Trophoblast cell (in vitro differentiated cells and primary cell): ENCODE measurements around the gene STOML1.

Experiments
- DNase-seq, 2 donors: peaks; one replicate each; pipeline ENCODE4 v3.0.0-alpha.2; 2016
- H2AFZ ChIP-seq: 2 replicates; pipeline ENCODE4 v1.6.1; 2013; ENCODE audit warnings: low read length, moderate library complexity, mild to moderate bottlenecking; ENCODE audit not compliant: insufficient read depth, poor library complexity
- H2AK5ac ChIP-seq: 2 replicates; pipeline ENCODE4 v1.6.1; 2013; ENCODE audit warnings: mild to moderate bottlenecking, low read length
- H2BK120ac ChIP-seq: 2 replicates; pipeline ENCODE4 v1.6.1; 2013; ENCODE audit warnings: low read length, mild to moderate bottlenecking, moderate library complexity; ENCODE audit not compliant: insufficient read depth, poor library complexity
- H2BK12ac ChIP-seq: 2 replicates; pipeline ENCODE4 v1.6.1; 2013; ENCODE audit warnings: mild to moderate bottlenecking, low read length, moderate library complexity
- H2BK5ac ChIP-seq: 2 replicates; pipeline ENCODE4 v1.6.1; 2013; ENCODE audit warnings: low read length, low read depth, moderate library complexity, mild to moderate bottlenecking; ENCODE audit not compliant: poor library complexity
- H3K14ac ChIP-seq: 2 replicates; pipeline ENCODE4 v1.6.1; 2013; ENCODE audit warnings: mild to moderate bottlenecking, low read length
- H3K18ac ChIP-seq: 2 replicates; pipeline ENCODE4 v1.6.1; 2013; ENCODE audit warnings: mild to moderate bottlenecking, low read length
- H3K23ac ChIP-seq: 2 replicates; pipeline ENCODE4 v1.6.1; 2013; ENCODE audit warnings: low read length
- H3K27ac ChIP-seq: 2 replicates; pipeline ENCODE4 v1.5.1; 2013; ENCODE audit warnings: low read depth, mild to moderate bottlenecking, inconsistent platforms, low read length, moderate library complexity
- H3K27me3 ChIP-seq: 2 replicates; pipeline ENCODE4 v1.6.1; 2013; ENCODE audit warnings: inconsistent platforms, mild to moderate bottlenecking, low read length, moderate library complexity; ENCODE audit not compliant: insufficient read depth
- H3K36me3 ChIP-seq, 2 experiments: 1 replicate in 1 of 2; 2 replicates in 1 of 2; pipeline ENCODE4 v1.6.1; 2013; ENCODE audit warnings: low read length in 2 of 2, mild to moderate bottlenecking in 2 of 2, moderate library complexity in 1 of 2; ENCODE audit not compliant: insufficient read depth in 2 of 2, control insufficient read depth in 1 of 2
- H3K4ac ChIP-seq: 2 replicates; pipeline ENCODE4 v1.6.1; 2013; ENCODE audit warnings: low read depth, mild to moderate bottlenecking, low read length, moderate library complexity
- H3K4me1 ChIP-seq, 2 experiments: 1 replicate in 1 of 2; 2 replicates in 1 of 2; pipeline ENCODE4 v1.6.1; 2013; ENCODE audit warnings: low read length in 2 of 2, mild to moderate bottlenecking in 2 of 2, moderate library complexity in 1 of 2; ENCODE audit not compliant: insufficient read depth in 2 of 2, control insufficient read depth in 1 of 2
- H3K4me2 ChIP-seq: 2 replicates; pipeline ENCODE4 v1.6.1; 2013; ENCODE audit warnings: inconsistent platforms, mild to moderate bottlenecking, low read length, moderate library complexity
- H3K4me3 ChIP-seq: 2 replicates; pipeline ENCODE4 v1.5.1; 2013; ENCODE audit warnings: mild to moderate bottlenecking, low read depth, low read length, inconsistent platforms
- H3K79me1 ChIP-seq: one replicate; pipeline ENCODE4 v1.6.1; 2013; ENCODE audit warnings: low read length
- H3K79me2 ChIP-seq: 2 replicates; pipeline ENCODE4 v1.6.1; 2013; ENCODE audit warnings: low read length, mild to moderate bottlenecking; ENCODE audit not compliant: control insufficient read depth, insufficient read depth, poor library complexity
- H3K9ac ChIP-seq: 2 replicates; pipeline ENCODE4 v1.6.1; 2013; ENCODE audit warnings: mild to moderate bottlenecking, low read length
- H3K9me3 ChIP-seq: 2 replicates; pipeline ENCODE4 v1.6.1; 2013; ENCODE audit warnings: low read depth, mild to moderate bottlenecking, control low read depth, inconsistent platforms, low read length; ENCODE audit not compliant: insufficient read depth
- H4K12ac ChIP-seq: 2 replicates; pipeline ENCODE4 v1.6.1; 2013; ENCODE audit warnings: low read depth, mild to moderate bottlenecking, low read length, moderate library complexity
- H4K8ac ChIP-seq: 2 replicates; pipeline ENCODE4 v1.6.1; 2013; ENCODE audit warnings: low read depth, mild to moderate bottlenecking, low read length, moderate library complexity
- H4K91ac ChIP-seq: one replicate; pipeline ENCODE4 v1.6.1; 2013; ENCODE audit warnings: low read depth, mild to moderate bottlenecking, low read length, moderate library complexity
- WGBS: extraction: QIAGEN DNeasy Blood & Tissue Kit; methylation state at CpG from one replicate; pipeline ENCODE4 v1.1.7; 2013; ENCODE audit warnings: missing lambda C conversion rate; ENCODE audit not compliant: insufficient read length, insufficient coverage; ENCODE audit errors: extremely low coverage; 5-methylcytosine and 5-hydroxymethylcytosine counted together

Gene STOML1

DNA sequence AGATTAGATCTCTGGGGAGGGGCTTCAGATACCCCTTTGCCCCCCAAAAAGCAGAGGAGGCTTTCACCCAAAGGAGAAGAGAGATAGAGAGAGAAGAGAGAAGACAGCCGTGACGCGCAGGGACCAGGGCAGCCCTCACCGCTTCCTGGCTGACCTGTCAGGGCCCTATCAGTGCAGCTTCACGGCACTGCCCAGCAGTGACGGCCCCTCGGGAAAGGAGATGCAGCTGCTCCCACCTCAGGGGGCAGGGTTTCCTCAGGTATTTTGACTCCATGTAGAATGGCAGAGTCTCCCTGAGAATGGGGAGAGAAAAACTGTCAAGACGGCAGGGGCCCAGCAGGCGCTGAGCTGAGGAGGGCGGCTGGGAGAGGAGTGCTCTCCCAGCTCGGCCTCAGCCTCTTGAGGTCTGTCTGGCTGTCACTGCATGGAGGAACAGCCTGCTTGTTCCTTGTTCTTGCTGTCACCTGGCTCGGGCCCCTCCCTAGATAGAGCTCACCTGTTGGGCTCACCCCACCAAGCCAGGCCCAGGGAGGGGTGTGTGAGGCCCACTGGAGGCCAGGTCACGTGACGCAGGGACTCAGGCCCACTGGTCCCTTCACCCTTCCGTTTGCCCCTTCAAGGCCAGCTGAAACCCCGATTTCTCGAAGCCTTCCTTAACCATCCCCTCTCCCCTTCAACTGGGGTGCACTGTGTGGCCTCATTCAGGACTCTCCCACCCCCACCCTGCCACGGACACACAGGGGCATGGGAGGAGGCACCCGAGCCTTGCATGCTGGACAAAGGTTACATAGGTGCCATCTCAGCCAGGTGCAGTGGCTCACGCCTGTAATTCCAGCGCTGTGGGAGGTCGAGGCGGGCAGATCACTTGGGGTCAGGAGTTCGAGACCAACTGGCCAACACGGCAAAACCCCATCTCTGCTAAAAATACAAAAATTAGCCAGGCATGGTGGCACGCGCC lies 37.6 kb downstream of the STOML1 start:
- Histone ChIP-seq H3K27ac (no peak overlapping the region), H3K4me3 (no peak overlapping the region), H3K4me2 (no peak overlapping the region), H2BK12ac (no peak overlapping the region), H3K36me3 (peaks cover 2 to 4% of the 10 kb centered on the region in 2 experiments), H4K12ac (no peak overlapping the region), H3K27me3 (no peaks in the 10 kb centered on the region), H3K79me1 (peaks cover 7% of the 10 kb centered on the region), H4K91ac (no peak overlapping the region), H2AK5ac (no peak overlapping the region), H3K14ac (no peak overlapping the region), H3K18ac (no peak overlapping the region), H3K4me1 (peaks cover 7 to 8% of the 10 kb centered on the region in 2 experiments), H2AFZ (no peak overlapping the region), H3K9me3 (peaks cover 2% of the 10 kb centered on the region), H4K8ac (no peak overlapping the region), H2BK5ac (no peak overlapping the region), H3K9ac (no peak overlapping the region), H3K79me2 (no peaks in the 10 kb centered on the region), H3K23ac (no peak overlapping the region), H2BK120ac (no peak overlapping the region), H3K4ac (no peak overlapping the region)
- no peak for DNase-seq
- WGBS = no CpG with 5 or more reads among the region's 27 CpGs

DNA sequence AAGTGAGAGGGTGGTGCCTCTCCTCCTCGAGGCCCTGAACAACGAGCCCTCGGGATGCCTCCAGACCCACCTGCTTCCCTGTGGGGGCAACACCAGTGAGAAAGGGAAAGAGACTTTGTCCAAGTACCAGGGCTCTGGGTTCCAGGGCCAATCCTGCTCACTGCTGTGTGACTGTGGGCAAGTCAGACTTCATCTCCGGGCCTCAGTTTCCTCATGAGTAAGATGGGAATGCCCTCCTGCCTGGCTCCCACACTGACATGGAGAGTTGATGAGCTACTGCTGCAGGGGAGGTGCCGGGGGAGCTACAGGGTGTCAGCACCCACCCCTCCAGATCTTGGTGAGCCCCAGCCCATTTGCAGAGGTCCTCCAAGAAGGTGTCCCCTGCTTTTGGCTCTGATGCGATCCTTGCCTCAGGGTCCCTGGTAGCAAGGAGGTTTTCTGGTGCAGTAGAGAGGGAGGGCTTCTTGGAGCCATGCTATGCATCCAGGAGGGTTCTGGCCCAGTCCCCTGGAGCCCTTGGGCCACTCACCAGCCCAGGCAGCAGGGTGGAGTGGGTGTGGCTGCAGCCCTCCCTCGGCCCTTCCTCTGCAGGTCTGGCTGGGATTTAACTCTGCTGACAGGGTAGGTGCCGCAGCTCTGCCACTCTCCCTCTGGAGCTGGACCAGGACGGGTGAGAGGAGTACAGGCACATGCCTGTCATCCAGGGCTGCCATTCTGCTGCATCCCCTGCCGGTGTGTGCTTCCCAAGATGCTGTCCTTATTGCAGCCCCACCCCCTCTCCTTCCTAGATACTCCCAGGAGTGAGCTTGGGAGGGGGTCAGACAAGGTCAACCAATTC lies 39.0 kb downstream of the STOML1 start:
- H2BK120ac ChIP-seq = no peak overlapping the region
- H2BK12ac ChIP-seq = no peak overlapping the region
- H3K4ac ChIP-seq = no peak overlapping the region
- no peaks in the 10 kb centered on the region for H3K27me3 ChIP-seq
- no peak overlapping the region for H3K18ac ChIP-seq
- no peak for DNase-seq
- no peak overlapping the region for H4K12ac ChIP-seq
- no peak overlapping the region for H3K4me3 ChIP-seq
- no CpG with 5 or more reads among the region's 10 CpGs for WGBS
- no peak overlapping the region for H3K23ac ChIP-seq
- no peak overlapping the region for H3K9ac ChIP-seq
- no peak overlapping the region for H3K14ac ChIP-seq
- H3K27ac ChIP-seq = no peak overlapping the region
- H2BK5ac ChIP-seq = no peak overlapping the region
- no peak overlapping the region for H2AFZ ChIP-seq
- peaks cover 7% of the 10 kb centered on the region for H3K79me1 ChIP-seq
- no peak overlapping the region for H4K8ac ChIP-seq
- no peak overlapping the region for H2AK5ac ChIP-seq
- peaks cover 5 to 6% of the 10 kb centered on the region in 2 experiments for H3K36me3 ChIP-seq
- H3K4me1 ChIP-seq = peaks cover 7 to 8% of the 10 kb centered on the region in 2 experiments
- H3K4me2 ChIP-seq = no peak overlapping the region
- no peak overlapping the region for H4K91ac ChIP-seq
- no peaks in the 10 kb centered on the region for H3K79me2 ChIP-seq
- H3K9me3 ChIP-seq = peaks cover 2% of the 10 kb centered on the region

DNA sequence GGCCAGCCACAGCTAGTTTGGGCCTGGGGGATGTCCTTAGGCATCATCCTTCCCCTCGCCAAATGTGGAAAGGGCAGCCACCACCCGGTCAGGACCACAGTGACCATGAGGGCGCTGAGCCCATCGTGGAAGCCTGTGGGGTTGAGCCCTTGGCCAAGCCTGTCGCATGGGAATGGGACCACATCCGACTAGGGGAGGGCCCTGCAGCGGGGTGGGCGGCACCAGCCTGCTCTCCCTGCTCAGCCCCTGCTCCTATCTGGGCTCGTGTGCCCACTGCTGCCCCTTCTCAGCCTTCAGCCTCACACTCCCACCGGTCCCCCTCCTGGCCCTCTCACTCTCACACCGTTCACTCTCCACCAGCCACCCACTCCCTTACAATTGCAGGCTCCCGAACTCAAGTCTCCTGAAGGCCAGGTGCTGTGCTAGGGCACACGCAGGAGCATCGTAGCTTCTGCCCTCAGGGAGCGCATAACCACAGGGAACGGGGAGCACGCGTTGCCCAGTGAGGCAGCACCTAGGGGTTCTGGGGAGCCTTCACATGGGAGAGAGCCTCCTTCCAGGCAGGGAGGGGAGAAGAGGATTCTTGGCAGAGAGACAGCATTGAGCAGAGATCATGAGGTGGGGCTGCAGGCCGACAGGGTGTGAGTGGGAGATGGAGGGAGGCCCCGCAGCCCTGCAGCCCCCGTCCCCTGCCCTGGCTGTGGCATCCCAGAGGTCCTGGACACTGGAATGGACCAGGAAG lies 39.8 kb downstream of the STOML1 start:
- Histone ChIP-seq H3K27me3 (no peaks in the 10 kb centered on the region), H3K36me3 (peaks cover 5 to 8% of the 10 kb centered on the region in 2 experiments), H3K4ac (no peak overlapping the region), H3K4me2 (no peak overlapping the region), H3K9me3 (peaks cover 2% of the 10 kb centered on the region), H4K12ac (no peak overlapping the region), H4K8ac (peak overlapping the region; percentile 5), H3K9ac (no peak overlapping the region), H3K23ac (no peak overlapping the region), H2BK120ac (peak overlapping the region; percentile 12), H2AK5ac (peak overlapping the region; percentile 27), H4K91ac (peak overlapping the region; percentile 44), H2AFZ (no peak overlapping the region), H3K27ac (peak overlapping the region; percentile 70), H3K4me1 (peaks cover 7 to 8% of the 10 kb centered on the region in 2 experiments), H3K79me2 (no peaks in the 10 kb centered on the region), H3K79me1 (peaks cover 7% of the 10 kb centered on the region), H3K18ac (no peak overlapping the region), H2BK5ac (no peak overlapping the region), H2BK12ac (peak overlapping the region; percentile 31), H3K14ac (peak overlapping the region; percentile 30), H3K4me3 (no peak overlapping the region)
- DNase-seq = no peak
- WGBS = no CpG with 5 or more reads among the region's 21 CpGs

DNA sequence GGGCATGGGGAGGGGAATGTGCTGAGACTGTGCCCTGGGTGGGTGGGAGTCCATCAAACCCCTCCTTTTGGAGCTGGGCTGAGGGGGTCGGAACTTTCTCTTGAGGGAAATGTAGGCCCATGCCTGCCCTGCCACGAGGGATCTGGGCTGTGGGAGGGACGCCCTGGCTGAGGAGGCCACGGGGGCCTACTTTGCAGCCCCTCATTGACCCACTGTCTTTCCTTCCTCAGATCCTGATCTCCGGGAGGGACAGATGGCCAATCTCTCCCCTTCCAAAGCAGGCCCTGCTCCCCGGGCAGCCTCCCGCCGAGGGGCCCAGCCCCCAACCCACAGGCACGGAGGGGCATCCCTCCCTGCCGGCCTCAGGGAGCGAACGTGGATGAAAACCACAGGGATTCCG lies 40.5 kb downstream of the STOML1 start:
- H3K14ac ChIP-seq = peak overlapping the region; percentile 41
- peak overlapping the region; percentile 6 for H2AFZ ChIP-seq
- peak overlapping the region; percentile 47 for H2BK5ac ChIP-seq
- H3K9ac ChIP-seq = no peak overlapping the region
- peak overlapping the region; percentile 75 for H4K91ac ChIP-seq
- H3K4me2 ChIP-seq = no peak overlapping the region
- H3K79me1 ChIP-seq = peaks cover 7% of the 10 kb centered on the region
- H2BK120ac ChIP-seq = peak overlapping the region; percentile 16
- DNase-seq = no peak
- H2BK12ac ChIP-seq = peak overlapping the region; percentile 66
- peaks cover 7 to 8% of the 10 kb centered on the region in 2 experiments for H3K4me1 ChIP-seq
- H3K18ac ChIP-seq = peak overlapping the region; percentile 55
- H4K12ac ChIP-seq = peak overlapping the region; percentile 28
- H3K9me3 ChIP-seq = peaks cover 2% of the 10 kb centered on the region
- H3K27ac ChIP-seq = peak overlapping the region; percentile 70
- peak overlapping the region; percentile 16 for H2AK5ac ChIP-seq
- no peak overlapping the region for H3K23ac ChIP-seq
- H4K8ac ChIP-seq = peak overlapping the region; percentile 81
- no peak overlapping the region for H3K4me3 ChIP-seq
- H3K4ac ChIP-seq = peak overlapping the region; percentile 56
- no peaks in the 10 kb centered on the region for H3K79me2 ChIP-seq
- peaks cover 5 to 8% of the 10 kb centered on the region in 2 experiments for H3K36me3 ChIP-seq
- no peaks in the 10 kb centered on the region for H3K27me3 ChIP-seq
- WGBS = no CpG with 5 or more reads among the region's 13 CpGs
